Measurements from ENCODE around the gene SLC22A12. TPM values are rescaled to one million over a fixed set of nuclear protein-coding genes. Genes with fewer than 3 reads are reported as not detected.

The SLC22A12 gene
- total and polyA plus RNA-seq, 2 experiments from 2014 or later, result not detected

DNA sequence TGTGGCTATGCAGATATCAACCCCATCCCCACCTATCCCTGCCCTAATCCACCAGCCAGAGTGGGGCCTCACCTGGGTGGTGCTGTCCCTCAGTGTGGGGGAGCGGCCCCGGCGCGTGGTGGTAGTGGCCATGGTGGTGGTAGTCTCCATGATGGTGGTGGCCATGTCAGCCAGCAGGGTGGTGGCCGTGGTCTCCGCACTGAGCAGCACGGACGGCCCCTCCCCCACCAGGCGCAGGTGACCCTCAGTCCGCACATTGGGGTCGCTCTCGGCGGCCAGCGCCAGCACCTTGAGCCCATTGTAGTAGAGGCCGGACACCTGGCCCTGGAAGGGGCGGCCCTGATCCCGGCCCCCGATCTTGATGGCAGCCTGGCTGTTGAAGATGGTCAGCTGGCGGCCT, 31.7 kb downstream of the SLC22A12 start:
- H3K27ac Mint-ChIP-seq, result no peak overlapping the region
- no peaks in the 10 kb centered on the region for H3K36me3 ChIP-seq (ENCODE audit: insufficient read depth)
- peaks cover 32% of the 10 kb centered on the region for H3K4me1 Mint-ChIP-seq
- no peaks in the 10 kb centered on the region; the same call in 2 of the 3 replicates for H3K36me3 Mint-ChIP-seq (ENCODE audit: low read depth)
- H3K27ac ChIP-seq (ENCODE audit: low read depth), result no peak overlapping the region
- H2AFZ ChIP-seq, result no peak overlapping the region
- no peaks in the 10 kb centered on the region for H3F3A ChIP-seq (replicated peaks; ENCODE audit: low read depth)
- H3K27me3 Mint-ChIP-seq (ENCODE audit: insufficient read depth, low read depth, poor library complexity), result peaks cover 17% of the 10 kb centered on the region
- no peaks in the 10 kb centered on the region for H3K79me2 ChIP-seq (replicated peaks; ENCODE audit: insufficient read depth)
- no peaks in the 10 kb centered on the region for H3K9me3 Mint-ChIP-seq
- TF ChIP-seq, protein P1, sequence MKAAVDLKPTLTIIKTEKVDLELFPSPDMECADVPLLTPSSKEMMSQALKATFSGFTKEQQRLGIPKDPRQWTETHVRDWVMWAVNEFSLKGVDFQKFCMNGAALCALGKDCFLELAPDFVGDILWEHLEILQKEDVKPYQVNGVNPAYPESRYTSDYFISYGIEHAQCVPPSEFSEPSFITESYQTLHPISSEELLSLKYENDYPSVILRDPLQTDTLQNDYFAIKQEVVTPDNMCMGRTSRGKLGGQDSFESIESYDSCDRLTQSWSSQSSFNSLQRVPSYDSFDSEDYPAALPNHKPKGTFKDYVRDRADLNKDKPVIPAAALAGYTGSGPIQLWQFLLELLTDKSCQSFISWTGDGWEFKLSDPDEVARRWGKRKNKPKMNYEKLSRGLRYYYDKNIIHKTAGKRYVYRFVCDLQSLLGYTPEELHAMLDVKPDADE (IDR thresholded peaks at IDR 0.05), result no peak
- TF ChIP-seq NANOG (IDR thresholded peaks at IDR 0.05; ENCODE audit: borderline replicate concordance) (no peak), ZNF331 (CRISPR knock-in tag; IDR thresholded peaks at IDR 0.05; ENCODE audit: low read depth) (no peak), EZH2 (IDR thresholded peaks at IDR 0.05; ENCODE audit: low read depth, unreplicated experiment) (no peak), JUNB (IDR thresholded peaks at IDR 0.05; ENCODE audit: unreplicated experiment) (no peak), EZH2phosphoT487 (IDR thresholded peaks at IDR 0.05; ENCODE audit: unreplicated experiment) (no peak), ZNF114 (CRISPR knock-in tag; IDR thresholded peaks at IDR 0.05) (no peak), STAT1 (IDR thresholded peaks at IDR 0.05; ENCODE audit: unreplicated experiment) (no peak)
- TF ChIP-seq, protein P2, sequence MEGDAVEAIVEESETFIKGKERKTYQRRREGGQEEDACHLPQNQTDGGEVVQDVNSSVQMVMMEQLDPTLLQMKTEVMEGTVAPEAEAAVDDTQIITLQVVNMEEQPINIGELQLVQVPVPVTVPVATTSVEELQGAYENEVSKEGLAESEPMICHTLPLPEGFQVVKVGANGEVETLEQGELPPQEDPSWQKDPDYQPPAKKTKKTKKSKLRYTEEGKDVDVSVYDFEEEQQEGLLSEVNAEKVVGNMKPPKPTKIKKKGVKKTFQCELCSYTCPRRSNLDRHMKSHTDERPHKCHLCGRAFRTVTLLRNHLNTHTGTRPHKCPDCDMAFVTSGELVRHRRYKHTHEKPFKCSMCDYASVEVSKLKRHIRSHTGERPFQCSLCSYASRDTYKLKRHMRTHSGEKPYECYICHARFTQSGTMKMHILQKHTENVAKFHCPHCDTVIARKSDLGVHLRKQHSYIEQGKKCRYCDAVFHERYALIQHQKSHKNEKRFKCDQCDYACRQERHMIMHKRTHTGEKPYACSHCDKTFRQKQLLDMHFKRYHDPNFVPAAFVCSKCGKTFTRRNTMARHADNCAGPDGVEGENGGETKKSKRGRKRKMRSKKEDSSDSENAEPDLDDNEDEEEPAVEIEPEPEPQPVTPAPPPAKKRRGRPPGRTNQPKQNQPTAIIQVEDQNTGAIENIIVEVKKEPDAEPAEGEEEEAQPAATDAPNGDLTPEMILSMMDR (conservative IDR thresholded peaks at IDR 0.05; ENCODE audit: low read depth in 2 of 2), result no peak
- TF ChIP-seq, protein P3, sequence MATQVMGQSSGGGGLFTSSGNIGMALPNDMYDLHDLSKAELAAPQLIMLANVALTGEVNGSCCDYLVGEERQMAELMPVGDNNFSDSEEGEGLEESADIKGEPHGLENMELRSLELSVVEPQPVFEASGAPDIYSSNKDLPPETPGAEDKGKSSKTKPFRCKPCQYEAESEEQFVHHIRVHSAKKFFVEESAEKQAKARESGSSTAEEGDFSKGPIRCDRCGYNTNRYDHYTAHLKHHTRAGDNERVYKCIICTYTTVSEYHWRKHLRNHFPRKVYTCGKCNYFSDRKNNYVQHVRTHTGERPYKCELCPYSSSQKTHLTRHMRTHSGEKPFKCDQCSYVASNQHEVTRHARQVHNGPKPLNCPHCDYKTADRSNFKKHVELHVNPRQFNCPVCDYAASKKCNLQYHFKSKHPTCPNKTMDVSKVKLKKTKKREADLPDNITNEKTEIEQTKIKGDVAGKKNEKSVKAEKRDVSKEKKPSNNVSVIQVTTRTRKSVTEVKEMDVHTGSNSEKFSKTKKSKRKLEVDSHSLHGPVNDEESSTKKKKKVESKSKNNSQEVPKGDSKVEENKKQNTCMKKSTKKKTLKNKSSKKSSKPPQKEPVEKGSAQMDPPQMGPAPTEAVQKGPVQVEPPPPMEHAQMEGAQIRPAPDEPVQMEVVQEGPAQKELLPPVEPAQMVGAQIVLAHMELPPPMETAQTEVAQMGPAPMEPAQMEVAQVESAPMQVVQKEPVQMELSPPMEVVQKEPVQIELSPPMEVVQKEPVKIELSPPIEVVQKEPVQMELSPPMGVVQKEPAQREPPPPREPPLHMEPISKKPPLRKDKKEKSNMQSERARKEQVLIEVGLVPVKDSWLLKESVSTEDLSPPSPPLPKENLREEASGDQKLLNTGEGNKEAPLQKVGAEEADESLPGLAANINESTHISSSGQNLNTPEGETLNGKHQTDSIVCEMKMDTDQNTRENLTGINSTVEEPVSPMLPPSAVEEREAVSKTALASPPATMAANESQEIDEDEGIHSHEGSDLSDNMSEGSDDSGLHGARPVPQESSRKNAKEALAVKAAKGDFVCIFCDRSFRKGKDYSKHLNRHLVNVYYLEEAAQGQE (IDR thresholded peaks at IDR 0.05; ENCODE audit: unreplicated experiment), result no peak
- peaks cover 7% of the 10 kb centered on the region; the same call in 1 of the 2 replicates for H3K4me1 ChIP-seq (ENCODE audit: insufficient read depth)
- H3K27me3 ChIP-seq (ENCODE audit: insufficient read depth), result no peaks in the 10 kb centered on the region
- no peaks in the 10 kb centered on the region for H4K20me1 ChIP-seq (replicated peaks; ENCODE audit: insufficient read depth)
- no peaks in the 10 kb centered on the region for H3K9me2 ChIP-seq (ENCODE audit: insufficient read depth)
- no peak overlapping the region for H3K4me3 Mint-ChIP-seq
- no peak for ATAC-seq
- no peak overlapping the region for H3K4me3 ChIP-seq
- no peak for DNase-seq (ENCODE audit: low spot score)
- H3K4me2 ChIP-seq, result no peak overlapping the region
